Measurements from ENCODE around the gene PRKCH.

DNA sequence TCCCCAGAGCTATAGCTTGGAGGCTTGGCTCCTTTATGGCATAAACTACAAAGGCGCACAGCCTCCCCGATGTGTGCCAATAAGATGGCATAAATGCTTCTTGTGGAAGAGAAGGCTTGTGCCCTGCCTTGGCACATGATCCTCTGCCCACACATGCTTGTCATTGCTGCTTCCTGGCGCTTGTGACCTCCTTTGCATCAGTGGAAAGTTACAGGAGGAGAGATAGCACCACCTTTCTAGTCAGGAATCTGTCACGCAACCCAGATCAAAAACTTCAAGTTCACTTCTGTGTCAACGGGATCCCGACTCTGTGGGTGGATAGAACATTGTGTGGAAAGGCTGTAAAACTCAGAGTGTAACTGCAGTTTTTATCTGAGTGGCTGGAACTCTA, 190.2 kb downstream of the PRKCH start:
- TF ChIP-seq EZH2 (IDR thresholded peaks at IDR 0.05; ENCODE audit: borderline replicate concordance, low read depth, low read length, severe bottlenecking) (no peak), MYC (IDR thresholded peaks at IDR 0.05; ENCODE audit: low read depth, low read length) (no peak), POLR2A (IDR thresholded peaks at IDR 0.05; ENCODE audit: low read depth, low read length) (no peak), GATA2 (IDR thresholded peaks at IDR 0.05; ENCODE audit: insufficient read depth, insufficient read length, low read depth, low read length) (no peak), POLR2AphosphoS5 (IDR thresholded peaks at IDR 0.05; ENCODE audit: insufficient read depth, low read depth, low read length) (no peak), JUN (IDR thresholded peaks at IDR 0.05; ENCODE audit: borderline replicate concordance, insufficient read depth, insufficient read length, low read depth) (no peak), FOS (IDR thresholded peaks at IDR 0.05; ENCODE audit: borderline replicate concordance, insufficient read depth, low read length) (no peak)
- TF ChIP-seq, protein P1, sequence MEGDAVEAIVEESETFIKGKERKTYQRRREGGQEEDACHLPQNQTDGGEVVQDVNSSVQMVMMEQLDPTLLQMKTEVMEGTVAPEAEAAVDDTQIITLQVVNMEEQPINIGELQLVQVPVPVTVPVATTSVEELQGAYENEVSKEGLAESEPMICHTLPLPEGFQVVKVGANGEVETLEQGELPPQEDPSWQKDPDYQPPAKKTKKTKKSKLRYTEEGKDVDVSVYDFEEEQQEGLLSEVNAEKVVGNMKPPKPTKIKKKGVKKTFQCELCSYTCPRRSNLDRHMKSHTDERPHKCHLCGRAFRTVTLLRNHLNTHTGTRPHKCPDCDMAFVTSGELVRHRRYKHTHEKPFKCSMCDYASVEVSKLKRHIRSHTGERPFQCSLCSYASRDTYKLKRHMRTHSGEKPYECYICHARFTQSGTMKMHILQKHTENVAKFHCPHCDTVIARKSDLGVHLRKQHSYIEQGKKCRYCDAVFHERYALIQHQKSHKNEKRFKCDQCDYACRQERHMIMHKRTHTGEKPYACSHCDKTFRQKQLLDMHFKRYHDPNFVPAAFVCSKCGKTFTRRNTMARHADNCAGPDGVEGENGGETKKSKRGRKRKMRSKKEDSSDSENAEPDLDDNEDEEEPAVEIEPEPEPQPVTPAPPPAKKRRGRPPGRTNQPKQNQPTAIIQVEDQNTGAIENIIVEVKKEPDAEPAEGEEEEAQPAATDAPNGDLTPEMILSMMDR (IDR thresholded peaks at IDR 0.05; ENCODE audit: extremely low read depth in 1 of 2, insufficient read depth in 1 of 2, low read depth in 1 of 2, low read length in 2 of 2) = no peak
- TF ChIP-seq, protein P2, sequence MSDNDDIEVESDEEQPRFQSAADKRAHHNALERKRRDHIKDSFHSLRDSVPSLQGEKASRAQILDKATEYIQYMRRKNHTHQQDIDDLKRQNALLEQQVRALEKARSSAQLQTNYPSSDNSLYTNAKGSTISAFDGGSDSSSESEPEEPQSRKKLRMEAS (IDR thresholded peaks at IDR 0.05; ENCODE audit: insufficient read depth, insufficient read length) = no peak
